Measurements from ENCODE around the gene DLX2.
"Not testable (repeated sequence)": the region's sequence is repeated elsewhere in the genome, so short reads cannot be mapped to it uniquely, and the experiment has no call there.

The DLX2 gene

GRCh38 chr2:172063446-172063845, 39.3 kb downstream of the DLX2 start:
- intact Hi-C loops (cut with DNase I) = no loop called here
- no peak for DNase-seq

GRCh38 chr2:172062402-172063004, 40.2 kb downstream of the DLX2 start:
- intact Hi-C loops (cut with DNase I) = no loop called here
- no peak for DNase-seq

- intact Hi-C loops (cut with DNase I); DNase-seq: not testable (repeated sequence)
These were observed 42.6 kb downstream of the DLX2 start for GRCh38 chr2:172060118-172060517.

GRCh38 chr2:172058660-172059059, 44.0 kb downstream of the DLX2 start:
- DNase-seq = no peak
- intact Hi-C loops (cut with DNase I) = no loop called here

- intact Hi-C loops (cut with DNase I) = no loop called here
- no peak for DNase-seq
These were observed 46.4 kb downstream of the DLX2 start for GRCh38 chr2:172056293-172056692.

- no peak for DNase-seq
- intact Hi-C loops (cut with DNase I) = no loop called here
These were observed 49.2 kb downstream of the DLX2 start for GRCh38 chr2:172053486-172053885.

GRCh38 chr2:172052000-172052983, 50.4 kb downstream of the DLX2 start:
- intact Hi-C loops (cut with DNase I) = no loop called here
- no peak for DNase-seq

GRCh38 chr2:172050479-172051125, 52.1 kb downstream of the DLX2 start:
- no peak for DNase-seq
- intact Hi-C loops (cut with DNase I) = no loop called here

GRCh38 chr2:172049567-172050120, 53.1 kb downstream of the DLX2 start:
- DNase-seq = no peak
- intact Hi-C loops (cut with DNase I) = no loop called here
